Measurements from ENCODE around the gene ANKH. TPM values are rescaled to one million over a fixed set of nuclear protein-coding genes. Genes with fewer than 3 reads are reported as not detected.

ANKH gene
- total RNA-seq, 3 donors from 2014 or later = 83.1 to 102 (median 101) TPM

GRCh38 chr5:14748180-14748900, 123.2 kb downstream of the ANKH start:
- DNase-seq (no peak), ATAC-seq (no peak)
- H3K36me3 Mint-ChIP-seq (ENCODE audit: insufficient read depth) = peaks cover 48% of the 10 kb centered on the region
- H3K27me3 Mint-ChIP-seq (ENCODE audit: low read depth) = no peaks in the 10 kb centered on the region
- H3K9me3 Mint-ChIP-seq = no peaks in the 10 kb centered on the region
- H3K4me3 Mint-ChIP-seq = no peak overlapping the region
- peaks cover 8% of the 10 kb centered on the region for H3K4me1 Mint-ChIP-seq (ENCODE audit: low read depth)

GRCh38 chr5:14745753-14746152, 125.8 kb downstream of the ANKH start:
- peak; percentile 47 to 49 for ATAC-seq
- no peak for DNase-seq
- Mint-ChIP-seq H3K4me3 (no peak overlapping the region), H3K36me3 (ENCODE audit: insufficient read depth) (peaks cover 48% of the 10 kb centered on the region), H3K27me3 (ENCODE audit: low read depth) (no peaks in the 10 kb centered on the region), H3K4me1 (ENCODE audit: low read depth) (peaks cover 17% of the 10 kb centered on the region), H3K9me3 (no peaks in the 10 kb centered on the region)

GRCh38 chr5:14745188-14745563, 126.4 kb downstream of the ANKH start:
- H3K4me1 Mint-ChIP-seq (ENCODE audit: low read depth) = peaks cover 17% of the 10 kb centered on the region
- no peak overlapping the region for H3K4me3 Mint-ChIP-seq
- H3K9me3 Mint-ChIP-seq = no peaks in the 10 kb centered on the region
- peaks cover 44% of the 10 kb centered on the region for H3K36me3 Mint-ChIP-seq (ENCODE audit: insufficient read depth)
- DNase-seq (no peak), ATAC-seq (no peak)
- H3K27me3 Mint-ChIP-seq (ENCODE audit: low read depth) = no peaks in the 10 kb centered on the region

GRCh38 chr5:14744296-14745187, 127.0 kb downstream of the ANKH start:
- Mint-ChIP-seq H3K4me3 (no peak overlapping the region), H3K27me3 (ENCODE audit: low read depth) (no peaks in the 10 kb centered on the region), H3K9me3 (no peaks in the 10 kb centered on the region), H3K36me3 (ENCODE audit: insufficient read depth) (peaks cover 40% of the 10 kb centered on the region), H3K4me1 (ENCODE audit: low read depth) (peaks cover 17% of the 10 kb centered on the region)
- DNase-seq (no peak), ATAC-seq (no peak)

- H3K36me3 Mint-ChIP-seq (ENCODE audit: insufficient read depth) = peaks cover 36% of the 10 kb centered on the region
- peaks cover 17% of the 10 kb centered on the region for H3K4me1 Mint-ChIP-seq (ENCODE audit: low read depth)
- no peaks in the 10 kb centered on the region for H3K27me3 Mint-ChIP-seq (ENCODE audit: low read depth)
Measured at GRCh38 chr5:14743601-14744295, 127.8 kb downstream of the ANKH start.

GRCh38 chr5:14742498-14742897, 129.1 kb downstream of the ANKH start:
- no peak for ATAC-seq
- Mint-ChIP-seq H3K9me3 (no peaks in the 10 kb centered on the region), H3K4me1 (ENCODE audit: low read depth) (peaks cover 17% of the 10 kb centered on the region), H3K4me3 (no peak overlapping the region), H3K36me3 (ENCODE audit: insufficient read depth) (peaks cover 35% of the 10 kb centered on the region), H3K27me3 (ENCODE audit: low read depth) (no peaks in the 10 kb centered on the region)
- DNase-seq = no peak

More at GRCh38 chr5:14743601-14744295, 127.8 kb downstream of the ANKH start:
- Mint-ChIP-seq H3K4me3 (no peak overlapping the region), H3K9me3 (no peaks in the 10 kb centered on the region)
- DNase-seq = no peak
- no peak for ATAC-seq

DNA sequence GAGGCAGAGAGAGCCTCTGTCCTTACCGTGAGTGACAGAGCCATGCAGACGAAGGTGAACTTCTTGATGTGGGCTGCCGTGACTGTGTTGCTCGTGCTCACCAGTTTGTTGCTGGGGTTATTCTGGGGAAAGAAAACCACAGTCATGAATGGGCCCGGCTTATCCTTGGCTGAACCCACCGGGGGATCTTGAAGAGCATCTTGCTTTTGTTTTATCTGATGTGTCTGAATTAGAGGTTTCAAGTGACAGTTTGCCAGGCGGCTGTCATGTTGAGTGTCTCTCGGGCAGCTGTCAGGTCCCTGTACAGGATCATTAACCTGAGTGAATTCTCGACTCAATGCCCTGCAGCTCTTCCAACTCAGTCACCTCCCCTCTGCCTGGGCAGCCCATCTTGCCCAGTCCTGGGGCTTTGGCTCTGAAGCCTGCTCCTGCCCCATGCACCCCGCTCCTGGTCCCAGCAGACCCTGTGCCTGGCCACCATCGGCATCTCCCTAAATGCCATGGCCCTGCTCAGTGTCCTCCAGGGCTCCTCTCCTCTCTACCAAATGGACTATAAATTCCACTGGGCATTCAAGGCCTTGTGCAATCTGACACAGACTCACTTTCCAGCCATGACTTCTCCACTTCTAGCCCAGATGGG, 129.7 kb downstream of the ANKH start:
- no peaks in the 10 kb centered on the region for H3K27me3 Mint-ChIP-seq (ENCODE audit: low read depth)
- peak; percentile 56 to 60 for ATAC-seq
- H3K4me1 Mint-ChIP-seq (ENCODE audit: low read depth) = peaks cover 17% of the 10 kb centered on the region
- H3K9me3 Mint-ChIP-seq = no peaks in the 10 kb centered on the region
- DNase-seq = no peak
- H3K4me3 Mint-ChIP-seq = no peak overlapping the region
- H3K36me3 Mint-ChIP-seq (ENCODE audit: insufficient read depth) = peaks cover 34% of the 10 kb centered on the region

GRCh38 chr5:14741131-14741530, 130.4 kb downstream of the ANKH start:
- Mint-ChIP-seq H3K27me3 (ENCODE audit: low read depth) (no peaks in the 10 kb centered on the region), H3K4me3 (no peak overlapping the region), H3K36me3 (ENCODE audit: insufficient read depth) (peaks cover 33% of the 10 kb centered on the region), H3K9me3 (no peaks in the 10 kb centered on the region), H3K4me1 (ENCODE audit: low read depth) (peaks cover 17% of the 10 kb centered on the region)
- DNase-seq (no peak), ATAC-seq (no peak)

GRCh38 chr5:14739981-14740380, 131.6 kb downstream of the ANKH start:
- Mint-ChIP-seq H3K9me3 (no peaks in the 10 kb centered on the region), H3K36me3 (ENCODE audit: insufficient read depth) (peaks cover 29% of the 10 kb centered on the region), H3K27me3 (ENCODE audit: low read depth) (no peaks in the 10 kb centered on the region), H3K4me3 (no peak overlapping the region), H3K4me1 (ENCODE audit: low read depth) (peaks cover 11% of the 10 kb centered on the region)
- DNase-seq (no peak), ATAC-seq (no peak)

GRCh38 chr5:14739538-14739937, 132.0 kb downstream of the ANKH start:
- H3K36me3 Mint-ChIP-seq (ENCODE audit: insufficient read depth) = peaks cover 29% of the 10 kb centered on the region
- H3K27me3 Mint-ChIP-seq (ENCODE audit: low read depth) = no peaks in the 10 kb centered on the region
- H3K9me3 Mint-ChIP-seq = no peaks in the 10 kb centered on the region
- no peak for ATAC-seq
- peaks cover 11% of the 10 kb centered on the region for H3K4me1 Mint-ChIP-seq (ENCODE audit: low read depth)
- DNase-seq = no peak
- no peak overlapping the region for H3K4me3 Mint-ChIP-seq

GRCh38 chr5:14738050-14738449, 133.5 kb downstream of the ANKH start:
- Mint-ChIP-seq H3K4me3 (no peak overlapping the region), H3K27me3 (ENCODE audit: low read depth) (no peaks in the 10 kb centered on the region), H3K4me1 (ENCODE audit: low read depth) (peaks cover 8% of the 10 kb centered on the region), H3K9me3 (no peaks in the 10 kb centered on the region), H3K36me3 (ENCODE audit: insufficient read depth) (peaks cover 30% of the 10 kb centered on the region)
- ATAC-seq (no peak), DNase-seq (no peak)

DNA sequence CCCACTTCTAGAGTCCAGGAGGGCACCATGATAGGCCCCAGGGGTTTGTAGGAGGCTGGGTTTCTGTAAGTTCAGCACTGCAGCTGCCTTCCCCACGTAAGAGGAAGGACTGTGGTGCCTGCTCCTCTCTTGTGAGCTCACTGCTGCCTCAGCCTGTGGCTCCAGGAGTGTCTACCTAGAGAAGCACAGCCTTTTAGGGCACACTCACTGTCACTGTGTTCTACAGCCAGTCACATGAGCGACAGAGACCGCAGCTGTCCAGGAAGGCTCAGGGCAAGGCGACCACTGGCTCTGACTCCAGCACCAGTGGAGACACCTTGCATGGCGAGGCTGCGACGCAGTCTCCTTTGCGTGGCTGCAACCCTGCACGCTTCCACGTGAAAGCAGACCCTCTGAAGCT, 134.3 kb downstream of the ANKH start:
- H3K27me3 Mint-ChIP-seq (ENCODE audit: low read depth) = no peaks in the 10 kb centered on the region
- no peak for DNase-seq
- peaks cover 4% of the 10 kb centered on the region for H3K4me1 Mint-ChIP-seq (ENCODE audit: low read depth)
- no peaks in the 10 kb centered on the region for H3K9me3 Mint-ChIP-seq
- ATAC-seq = no peak
- H3K4me3 Mint-ChIP-seq = no peak overlapping the region
- peaks cover 27% of the 10 kb centered on the region for H3K36me3 Mint-ChIP-seq (ENCODE audit: insufficient read depth)

- Mint-ChIP-seq H3K4me3 (no peak overlapping the region), H3K9me3 (no peaks in the 10 kb centered on the region), H3K4me1 (ENCODE audit: low read depth) (no peaks in the 10 kb centered on the region), H3K36me3 (ENCODE audit: insufficient read depth) (peaks cover 20% of the 10 kb centered on the region), H3K27me3 (ENCODE audit: low read depth) (no peaks in the 10 kb centered on the region)
- DNase-seq (no peak), ATAC-seq (no peak)
Measured at GRCh38 chr5:14735944-14736343, 135.6 kb downstream of the ANKH start.

DNA sequence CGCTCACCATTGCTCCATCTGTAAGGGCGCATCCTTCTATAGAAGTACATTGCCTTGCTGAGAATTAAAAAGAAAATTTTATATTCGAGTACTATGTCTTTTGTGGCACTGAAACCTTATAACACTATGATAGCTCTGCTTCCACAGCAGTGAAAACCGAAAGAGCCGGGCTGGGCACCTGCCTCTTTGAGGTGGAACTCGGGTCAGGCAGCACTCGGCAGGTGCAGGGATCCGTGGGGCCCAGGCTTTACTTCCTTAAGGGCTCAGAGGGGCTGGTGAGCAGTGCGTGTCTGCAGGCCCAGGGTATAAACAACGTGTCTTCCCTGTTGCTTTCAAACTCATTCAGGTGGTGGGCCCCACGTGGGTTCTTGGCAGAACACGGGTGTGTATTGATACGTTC, 137.2 kb downstream of the ANKH start:
- no peak for ATAC-seq
- H3K4me3 Mint-ChIP-seq = no peak overlapping the region
- H3K4me1 Mint-ChIP-seq (ENCODE audit: low read depth) = no peaks in the 10 kb centered on the region
- peaks cover 21% of the 10 kb centered on the region for H3K36me3 Mint-ChIP-seq (ENCODE audit: insufficient read depth)
- no peaks in the 10 kb centered on the region for H3K27me3 Mint-ChIP-seq (ENCODE audit: low read depth)
- no peaks in the 10 kb centered on the region for H3K9me3 Mint-ChIP-seq
- no peak for DNase-seq

Measured in activated T-cell treated with anti-CD3 and anti-CD28 coated beads, Interleukin-2, amount 50 U/mL, for 4 hours (primary cell).